ENCODE results near the gene DNMBP.

DNMBP gene

DNA sequence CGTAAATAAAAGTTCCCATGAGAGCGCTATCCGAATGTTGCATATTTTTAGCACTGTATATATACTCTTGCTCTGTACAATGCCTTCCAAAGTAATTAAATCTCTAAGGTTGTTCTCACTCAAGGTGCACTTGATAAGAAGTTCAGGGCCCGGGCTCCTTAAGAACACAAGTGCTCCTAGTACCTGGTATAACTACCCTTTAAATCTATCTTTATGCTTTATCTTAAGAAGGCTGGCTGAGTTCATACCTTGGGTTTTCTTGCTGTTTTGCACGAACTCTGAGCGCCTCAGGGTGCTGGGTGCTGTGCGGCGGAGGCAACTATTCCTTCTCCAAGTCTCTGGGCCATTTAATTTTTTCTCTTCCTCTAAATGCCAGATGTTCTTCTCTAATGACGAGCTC is 80.4 kb downstream of the DNMBP start:
- no peaks in the 10 kb centered on the region for H3K9me3 Mint-ChIP-seq

DNA sequence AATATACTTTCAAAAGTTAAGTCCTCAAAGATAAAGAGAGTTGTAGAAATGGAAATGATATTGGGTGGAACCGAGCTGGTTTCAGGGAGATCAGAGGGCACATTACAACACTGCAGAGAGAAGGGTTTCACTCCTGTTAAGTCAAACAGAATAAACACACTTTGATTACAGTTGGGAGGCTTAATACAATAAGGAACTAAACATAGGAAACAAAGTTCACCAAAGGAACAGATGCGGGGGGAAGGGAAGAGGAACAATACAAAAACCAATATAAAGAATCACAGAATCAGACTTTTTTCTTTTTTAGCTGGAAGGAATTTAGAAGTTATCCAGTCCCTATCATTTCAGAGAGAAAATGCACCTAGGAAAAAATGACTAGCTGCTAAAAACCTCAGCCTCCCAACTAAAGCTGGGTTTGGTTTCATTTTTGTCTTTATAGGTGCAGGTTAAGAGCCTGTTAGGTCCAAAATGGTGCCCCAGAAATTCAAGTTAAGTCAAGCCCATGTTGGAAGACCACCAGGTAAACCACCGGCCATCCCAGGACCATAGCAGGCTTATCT is 81.9 kb downstream of the DNMBP start:
- H3K27me3 Mint-ChIP-seq, result no peaks in the 10 kb centered on the region
- H3K4me1 Mint-ChIP-seq (ENCODE audit: low read depth), result peaks cover 20% of the 10 kb centered on the region
- no peaks in the 10 kb centered on the region for H3K9me3 Mint-ChIP-seq
- H3K4me3 Mint-ChIP-seq, result no peak overlapping the region
- no peaks in the 10 kb centered on the region for H3K36me3 Mint-ChIP-seq (ENCODE audit: low read depth)
- DNase-seq, result no peak
- no peak overlapping the region for H3K27ac Mint-ChIP-seq

More for the DNA sequence above, 80.4 kb downstream of the DNMBP start:
- Mint-ChIP-seq H3K4me3 (no peak overlapping the region), H3K36me3 (ENCODE audit: low read depth) (no peaks in the 10 kb centered on the region), H3K27me3 (no peaks in the 10 kb centered on the region), H3K27ac (no peak overlapping the region), H3K4me1 (ENCODE audit: low read depth) (peaks cover 20% of the 10 kb centered on the region)
- no peak for DNase-seq

DNA sequence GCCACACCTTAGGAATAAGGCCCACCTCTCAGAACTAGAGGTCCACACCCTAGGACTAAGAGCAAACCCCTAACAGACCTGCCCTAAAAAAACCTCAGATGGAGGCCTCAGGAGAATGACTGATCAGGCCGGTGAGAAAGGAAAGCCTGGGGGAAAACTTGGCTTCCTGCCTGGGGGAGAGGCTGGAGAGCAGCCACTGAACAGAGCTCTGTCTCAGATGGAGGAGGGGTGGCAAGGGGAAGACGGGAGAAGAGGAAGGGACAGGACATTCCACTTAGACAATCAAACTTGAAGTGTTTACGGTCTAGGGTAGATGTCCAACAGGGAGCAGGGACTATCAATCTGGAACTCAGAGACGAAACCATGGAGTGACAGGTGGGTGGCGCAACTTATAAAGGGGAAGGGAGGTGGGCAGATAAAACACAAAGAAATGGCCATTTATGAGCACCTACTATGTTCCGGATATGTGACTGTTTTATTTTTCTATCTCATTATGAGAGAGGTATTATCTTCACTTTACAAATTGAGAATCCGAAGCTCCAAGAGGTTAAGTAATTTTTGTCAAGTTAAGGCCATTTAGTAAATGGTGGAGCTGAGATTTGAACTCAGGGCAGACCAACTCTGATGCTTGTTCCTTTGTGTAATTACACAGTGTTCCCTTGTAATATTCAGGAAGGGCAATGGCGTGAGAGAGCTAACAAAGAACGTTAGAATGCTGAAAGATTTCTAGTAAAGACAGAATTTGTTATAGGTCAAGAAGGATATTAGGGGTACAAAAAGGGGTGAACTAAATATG is 82.6 kb downstream of the DNMBP start:
- Mint-ChIP-seq H3K4me3 (no peak overlapping the region), H3K36me3 (ENCODE audit: low read depth) (no peaks in the 10 kb centered on the region), H3K27ac (no peak overlapping the region), H3K4me1 (ENCODE audit: low read depth) (peaks cover 21% of the 10 kb centered on the region), H3K27me3 (no peaks in the 10 kb centered on the region), H3K9me3 (no peaks in the 10 kb centered on the region)
- DNase-seq, result no peak

DNA sequence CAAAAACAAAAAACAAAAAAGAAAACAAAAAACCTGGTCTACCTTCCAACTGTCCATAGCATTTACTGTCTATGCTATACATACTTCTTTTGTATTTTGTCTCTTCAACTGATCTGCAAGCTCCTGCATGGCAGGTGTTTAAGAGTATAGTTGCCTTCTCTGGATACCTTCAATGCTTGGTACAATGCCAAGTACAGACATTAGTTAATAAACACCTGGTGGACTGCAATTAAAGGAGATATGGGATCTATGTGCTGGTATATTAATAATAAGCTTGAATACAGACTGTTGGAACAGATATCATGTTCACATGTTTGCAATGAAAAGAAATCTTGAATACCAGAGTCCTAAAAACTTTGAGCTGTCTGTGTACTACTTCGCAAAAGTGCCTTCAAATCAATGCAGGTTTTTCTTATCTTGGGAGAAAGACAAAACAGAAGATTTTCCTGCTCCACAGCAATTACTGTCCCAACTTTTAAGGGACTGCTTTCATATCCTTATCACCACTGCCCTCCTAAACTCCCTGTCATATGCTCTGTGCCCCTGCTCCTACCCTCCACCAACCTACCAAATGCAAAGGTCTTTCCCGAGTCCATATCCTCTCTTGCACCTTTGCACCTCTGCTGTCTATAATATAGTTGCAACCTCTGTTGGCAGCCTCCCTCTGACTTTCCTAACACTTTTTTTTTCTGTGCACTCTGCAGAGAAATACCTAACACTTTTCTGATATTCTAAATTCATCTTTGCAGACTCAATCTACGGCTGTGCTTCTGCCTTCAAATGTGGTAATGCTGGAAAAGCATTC is 85.1 kb downstream of the DNMBP start:
- Mint-ChIP-seq H3K27me3 (no peaks in the 10 kb centered on the region), H3K27ac (no peak overlapping the region), H3K36me3 (ENCODE audit: low read depth) (no peaks in the 10 kb centered on the region), H3K4me3 (no peak overlapping the region), H3K4me1 (ENCODE audit: low read depth) (peaks cover 13% of the 10 kb centered on the region), H3K9me3 (no peaks in the 10 kb centered on the region)
- no peak for DNase-seq

DNA sequence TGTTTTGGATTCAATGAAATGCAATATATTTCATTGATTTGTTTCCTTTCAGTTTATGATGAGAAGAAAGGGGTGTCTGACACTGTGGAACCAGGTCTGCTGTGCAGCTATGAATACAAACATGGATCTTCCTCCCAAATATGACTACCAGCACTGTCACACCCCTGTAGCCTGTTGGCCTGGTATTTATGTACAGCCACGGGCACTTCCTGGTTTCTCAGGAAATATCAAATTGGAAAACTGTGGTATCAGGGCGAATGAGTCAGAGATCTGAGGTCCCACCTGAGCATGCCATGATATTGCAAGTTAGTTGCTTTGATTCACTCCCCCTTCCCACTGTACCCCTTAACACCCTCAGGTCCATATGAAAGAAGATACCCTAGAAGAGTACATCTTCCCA is 87.8 kb downstream of the DNMBP start:
- no peak overlapping the region for H3K27ac Mint-ChIP-seq
- H3K4me1 Mint-ChIP-seq (ENCODE audit: low read depth), result peaks cover 3% of the 10 kb centered on the region
- no peaks in the 10 kb centered on the region for H3K36me3 Mint-ChIP-seq (ENCODE audit: low read depth)
- H3K9me3 Mint-ChIP-seq, result no peaks in the 10 kb centered on the region
- no peak for DNase-seq
- H3K4me3 Mint-ChIP-seq, result no peak overlapping the region
- H3K27me3 Mint-ChIP-seq, result no peaks in the 10 kb centered on the region

DNA sequence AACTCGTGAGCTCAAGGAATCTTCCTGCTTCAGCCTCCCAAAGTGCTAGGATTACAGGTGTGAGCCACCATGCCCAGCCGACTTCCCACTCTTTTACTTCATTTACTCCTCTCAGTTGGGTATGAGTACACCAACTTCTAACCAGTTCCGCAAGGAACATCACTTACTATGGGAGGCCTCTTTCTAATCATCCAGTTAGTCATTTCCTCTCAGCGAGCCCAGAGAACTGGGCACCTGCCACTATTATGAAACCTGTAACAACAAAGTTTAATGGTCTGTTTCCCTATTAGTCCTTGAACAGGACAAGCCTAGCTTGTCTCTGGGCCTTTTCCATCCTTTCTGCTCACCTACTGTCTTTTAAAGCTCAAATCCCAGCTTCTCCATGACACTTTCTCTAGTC is 88.8 kb downstream of the DNMBP start:
- no peak for DNase-seq
- H3K4me3 Mint-ChIP-seq, result no peak overlapping the region

DNA sequence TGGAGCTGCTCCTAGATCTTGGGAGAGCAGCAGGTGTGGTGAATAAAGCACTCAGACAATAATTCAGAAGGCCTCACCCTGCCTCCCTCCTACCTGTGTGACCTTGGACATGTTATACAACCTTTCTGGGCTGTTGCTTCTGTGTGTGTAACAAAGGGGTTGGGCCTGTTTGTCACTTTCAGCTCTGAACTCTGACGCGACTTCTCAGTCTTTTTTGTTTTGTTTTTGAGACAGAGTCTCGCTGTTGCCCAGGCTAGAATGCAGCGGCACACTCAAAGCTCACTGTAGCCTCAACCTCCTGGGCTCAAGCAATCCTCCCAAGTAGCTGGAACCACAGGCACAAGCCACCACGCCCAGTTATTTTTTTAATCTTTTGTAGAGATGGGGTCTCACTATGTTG is 89.3 kb downstream of the DNMBP start:
- H3K4me1 Mint-ChIP-seq (ENCODE audit: low read depth), result peaks cover 3% of the 10 kb centered on the region

More for the DNA sequence above, 88.8 kb downstream of the DNMBP start:
- H3K9me3 Mint-ChIP-seq, result no peaks in the 10 kb centered on the region
- peaks cover 3% of the 10 kb centered on the region for H3K4me1 Mint-ChIP-seq (ENCODE audit: low read depth)
- no peaks in the 10 kb centered on the region for H3K27me3 Mint-ChIP-seq
- H3K27ac Mint-ChIP-seq, result no peak overlapping the region
- no peaks in the 10 kb centered on the region for H3K36me3 Mint-ChIP-seq (ENCODE audit: low read depth)

DNA sequence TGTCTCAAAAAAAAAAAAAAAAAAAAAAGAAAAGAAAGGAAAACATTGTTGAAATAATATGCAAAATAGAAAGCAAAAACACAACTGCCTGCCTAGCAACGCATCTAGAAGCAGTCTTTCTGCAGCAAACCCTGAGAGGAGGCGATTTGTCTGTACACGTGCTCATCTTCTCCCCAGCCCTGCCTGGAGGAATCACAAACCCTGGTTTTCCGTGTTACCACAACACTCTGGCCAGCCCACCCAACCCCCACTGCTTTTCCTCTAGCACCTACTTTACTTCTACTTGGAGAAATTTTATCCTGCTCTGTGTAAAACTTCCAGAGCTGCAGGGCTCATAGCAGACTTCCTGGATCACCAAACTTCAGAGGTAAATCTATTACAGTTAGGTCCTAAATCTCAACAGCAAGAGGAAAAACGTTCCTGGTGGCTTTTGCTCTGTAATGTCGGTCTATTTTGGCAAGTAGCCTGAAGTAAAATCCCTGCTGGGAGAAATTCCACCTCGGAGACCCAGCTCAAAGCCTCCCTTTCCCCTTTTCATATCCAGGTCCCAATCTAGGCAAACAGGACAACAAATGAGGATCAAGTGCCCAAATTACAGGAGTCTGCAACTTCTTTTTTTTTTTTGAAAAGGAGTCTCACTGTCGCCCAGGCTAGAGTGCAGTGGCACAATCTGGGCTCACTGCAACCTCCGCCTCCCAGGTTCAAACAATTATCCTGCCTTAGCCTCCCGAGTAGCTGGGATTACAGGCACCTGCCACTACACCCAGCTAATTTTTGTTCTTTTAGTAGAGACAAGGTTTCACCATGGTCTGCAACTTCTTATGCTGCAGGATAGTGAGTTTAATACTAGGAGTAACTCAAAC is 91.6 kb downstream of the DNMBP start:
- Mint-ChIP-seq H3K36me3 (ENCODE audit: low read depth) (no peaks in the 10 kb centered on the region), H3K4me1 (ENCODE audit: low read depth) (peaks cover 3% of the 10 kb centered on the region), H3K4me3 (no peak overlapping the region), H3K9me3 (no peaks in the 10 kb centered on the region), H3K27ac (no peak overlapping the region), H3K27me3 (no peaks in the 10 kb centered on the region)
- DNase-seq, result no peak

More for the DNA sequence above, 89.3 kb downstream of the DNMBP start:
- DNase-seq, result no peak
- H3K27ac Mint-ChIP-seq, result no peak overlapping the region
- H3K9me3 Mint-ChIP-seq, result no peaks in the 10 kb centered on the region
- H3K27me3 Mint-ChIP-seq, result no peaks in the 10 kb centered on the region
- H3K36me3 Mint-ChIP-seq (ENCODE audit: low read depth), result no peaks in the 10 kb centered on the region
- no peak overlapping the region for H3K4me3 Mint-ChIP-seq

DNA sequence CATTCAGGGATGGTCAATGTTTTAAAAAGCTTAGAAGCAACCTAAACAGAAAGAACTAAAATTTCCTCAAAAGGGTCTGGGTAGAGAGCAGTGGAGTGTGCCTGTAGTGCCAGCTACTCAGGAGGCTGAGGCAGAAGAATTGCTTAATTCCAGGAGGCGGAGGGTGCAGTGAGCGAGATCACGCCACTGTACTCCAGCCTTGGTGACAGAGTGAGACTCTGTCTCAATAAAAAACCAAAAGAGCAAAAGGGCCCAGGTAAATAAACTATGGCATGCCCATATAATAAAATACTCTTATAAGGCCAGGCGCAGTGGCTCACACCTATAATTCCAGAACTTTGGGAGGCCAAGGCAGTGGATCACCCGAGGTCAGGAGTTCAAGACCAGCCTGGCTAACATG is 93.0 kb downstream of the DNMBP start:
- Mint-ChIP-seq H3K4me3 (no peak overlapping the region), H3K27me3 (no peaks in the 10 kb centered on the region), H3K9me3 (no peaks in the 10 kb centered on the region), H3K27ac (no peak overlapping the region), H3K36me3 (ENCODE audit: low read depth) (no peaks in the 10 kb centered on the region), H3K4me1 (ENCODE audit: low read depth) (no peaks in the 10 kb centered on the region)
- no peak for DNase-seq

DNA sequence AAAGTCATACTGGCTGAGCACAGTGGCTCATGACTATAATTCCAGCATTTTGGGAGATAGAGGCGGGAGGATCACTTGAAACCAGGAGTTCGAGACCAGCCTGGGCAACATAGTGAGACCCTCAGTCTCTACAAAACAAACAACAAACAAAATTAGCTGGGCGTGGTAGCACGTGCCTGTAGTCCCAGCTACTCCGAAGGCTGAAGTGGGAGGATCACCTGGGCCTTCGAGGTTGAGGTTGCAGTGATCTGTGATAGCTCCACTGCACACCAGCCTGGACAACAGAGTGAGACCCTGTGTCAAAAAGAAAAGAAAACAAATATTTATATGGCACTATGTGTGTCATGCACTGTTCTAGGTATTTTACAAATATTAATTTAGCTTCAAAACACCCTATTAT is 94.3 kb downstream of the DNMBP start:
- Mint-ChIP-seq H3K36me3 (ENCODE audit: low read depth) (no peaks in the 10 kb centered on the region), H3K9me3 (no peaks in the 10 kb centered on the region), H3K27ac (no peak overlapping the region), H3K27me3 (no peaks in the 10 kb centered on the region), H3K4me1 (ENCODE audit: low read depth) (no peaks in the 10 kb centered on the region), H3K4me3 (no peak overlapping the region)
- no peak for DNase-seq

DNA sequence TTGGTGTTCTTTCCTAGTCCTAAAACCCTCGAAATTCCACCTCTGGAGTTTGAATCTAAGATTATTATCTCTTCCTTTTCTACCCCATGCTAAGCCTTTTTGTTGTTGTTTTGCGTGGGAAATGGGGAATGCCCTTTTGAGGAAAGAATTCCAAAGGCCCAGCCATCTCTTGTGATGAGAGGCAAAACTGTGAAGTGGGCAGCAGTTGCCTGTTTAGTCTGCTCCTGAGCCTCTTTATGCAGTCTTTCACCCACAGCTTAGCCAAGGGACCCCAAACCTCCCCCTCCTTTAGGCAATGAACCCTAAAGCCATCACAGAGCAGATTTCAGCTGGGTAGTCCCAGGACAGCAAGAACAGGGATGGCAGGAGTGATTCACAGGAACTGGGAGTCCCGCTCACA is 95.5 kb downstream of the DNMBP start:
- DNase-seq, result no peak
- H3K9me3 Mint-ChIP-seq, result no peaks in the 10 kb centered on the region
- H3K4me1 Mint-ChIP-seq (ENCODE audit: low read depth), result no peaks in the 10 kb centered on the region
- H3K27me3 Mint-ChIP-seq, result no peaks in the 10 kb centered on the region
- no peaks in the 10 kb centered on the region for H3K36me3 Mint-ChIP-seq (ENCODE audit: low read depth)
- no peak overlapping the region for H3K4me3 Mint-ChIP-seq
- no peak overlapping the region for H3K27ac Mint-ChIP-seq

DNA sequence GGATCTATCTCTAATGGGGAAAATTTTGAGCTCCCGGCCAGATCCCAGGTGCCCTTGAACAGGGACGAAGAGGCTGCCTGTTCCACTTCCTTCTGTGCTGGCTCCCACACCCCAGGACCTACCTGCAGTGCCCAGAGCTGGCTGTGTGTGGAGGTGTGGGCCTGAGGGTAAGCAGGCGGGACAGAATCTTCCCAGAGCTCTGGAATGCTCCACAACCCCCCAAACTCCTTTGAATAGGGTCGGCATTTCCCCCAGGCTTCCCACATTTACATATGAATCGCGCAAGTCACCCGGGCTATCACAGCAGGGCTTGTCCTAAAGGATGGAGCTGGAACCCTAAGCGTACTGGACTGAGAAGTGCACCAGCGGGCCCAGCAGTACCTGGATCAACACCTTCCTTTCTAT is 95.9 kb downstream of the DNMBP start:
- no peak for DNase-seq
- no peaks in the 10 kb centered on the region for H3K4me1 Mint-ChIP-seq (ENCODE audit: low read depth)
- H3K9me3 Mint-ChIP-seq, result no peaks in the 10 kb centered on the region
- no peaks in the 10 kb centered on the region for H3K27me3 Mint-ChIP-seq
- H3K4me3 Mint-ChIP-seq, result no peak overlapping the region
- H3K36me3 Mint-ChIP-seq (ENCODE audit: low read depth), result peaks cover 1% of the 10 kb centered on the region
- H3K27ac Mint-ChIP-seq, result no peak overlapping the region

DNA sequence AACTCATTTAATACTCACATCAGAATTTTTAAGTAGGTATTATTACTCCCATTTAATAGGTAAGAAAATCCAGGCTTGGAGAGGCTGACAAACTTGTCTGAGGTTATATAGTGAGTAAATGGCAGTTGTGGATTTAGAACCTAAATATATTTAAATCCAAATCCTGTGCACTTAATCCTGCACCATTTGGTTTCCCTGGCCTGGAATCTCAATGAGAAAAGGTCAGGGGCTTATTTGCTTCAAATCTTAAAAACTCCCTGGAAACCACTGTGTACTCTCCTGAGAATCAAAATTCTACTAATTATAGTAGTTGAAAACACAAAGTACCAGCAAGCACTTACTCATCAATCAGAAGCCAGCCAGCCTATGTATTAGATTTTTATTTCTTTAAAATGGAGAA is 97.7 kb downstream of the DNMBP start:
- Mint-ChIP-seq H3K4me1 (ENCODE audit: low read depth) (no peaks in the 10 kb centered on the region), H3K27ac (no peak overlapping the region), H3K4me3 (no peak overlapping the region), H3K27me3 (no peaks in the 10 kb centered on the region), H3K9me3 (no peaks in the 10 kb centered on the region), H3K36me3 (ENCODE audit: low read depth) (peaks cover 12% of the 10 kb centered on the region)
- no peak for DNase-seq

DNA sequence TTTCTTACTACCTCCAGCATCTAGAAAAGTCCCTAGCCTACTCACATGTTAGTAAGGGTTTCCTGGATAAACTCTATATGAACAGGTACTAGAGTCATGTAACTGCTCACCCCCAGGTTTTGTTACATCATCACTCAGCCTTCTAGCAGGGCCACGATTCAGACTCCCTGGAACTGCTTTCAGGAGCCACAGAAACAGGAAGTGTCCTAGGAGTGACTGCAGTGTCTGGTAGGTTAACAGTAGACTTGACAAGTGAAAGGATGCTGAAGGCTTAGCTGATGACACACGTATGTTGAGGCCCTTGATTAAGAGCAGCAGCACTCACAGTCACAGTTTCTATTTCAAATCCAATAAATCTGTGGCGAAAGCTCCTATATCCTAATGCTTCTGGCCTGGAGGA is 101.2 kb downstream of the DNMBP start:
- no peak overlapping the region for H3K27ac Mint-ChIP-seq
- H3K27me3 Mint-ChIP-seq, result no peaks in the 10 kb centered on the region
- no peaks in the 10 kb centered on the region for H3K9me3 Mint-ChIP-seq
- H3K4me3 Mint-ChIP-seq, result no peak overlapping the region
- no peak for DNase-seq
- peaks cover 22% of the 10 kb centered on the region for H3K36me3 Mint-ChIP-seq (ENCODE audit: low read depth)
- H3K4me1 Mint-ChIP-seq (ENCODE audit: low read depth), result no peaks in the 10 kb centered on the region

Measured in activated T-cell treated with anti-CD3 and anti-CD28 coated beads, Interleukin-2, amount 50 U/mL, for 24 hours (primary cell).